WTC11 (cell line): ENCODE measurements around the gene MSLN. TPM values are rescaled to one million over a fixed set of nuclear protein-coding genes. Genes with fewer than 3 reads are reported as not detected.
A peak's percentile ranks its signal among the peaks of the same experiment; 100 is the strongest.

Source experiments
- ATAC-seq: fragments of 200-7000 bp; cut with Tn5 transposase; 2 replicates; pipeline ENCODE4 v1.10.0; 2021; ENCODE audit warnings: mild to moderate bottlenecking, moderate library complexity
- CTCF ChIA-PET: fragments of 300-600 bp; sonication (Branson Sonifier 250); formaldehyde crosslinking; loops from one replicate; lab custom pipeline; 2021; ENCODE audit warnings: antibody characterized with exemption; lab: Charles Lee
- POLR2A ChIA-PET: fragments of 350-600 bp; sonication (Branson Sonifier 250); formaldehyde crosslinking; loops from one replicate; lab custom pipeline; 2021; ENCODE audit warnings: antibody characterized with exemption; lab: Charles Lee
- DNase-seq: peaks from one replicate; pipeline ENCODE4 v3.0.0; 2021; ENCODE audit warnings: low spot score
- H3K27ac Mint-ChIP-seq: 2 replicates; pipeline ENCODE4 v1.8.0; 2021; ENCODE audit warnings: mixed read lengths
- H3K27me3 Mint-ChIP-seq: 2 replicates; pipeline ENCODE4 v1.8.0; 2021; ENCODE audit warnings: low read depth, mild to moderate bottlenecking, moderate library complexity, mixed read lengths
- H3K36me3 Mint-ChIP-seq: 2 replicates; pipeline ENCODE4 v1.8.0; 2021; ENCODE audit warnings: mixed read lengths
- H3K4me1 Mint-ChIP-seq: 2 replicates; pipeline ENCODE4 v1.8.0; 2022; ENCODE audit warnings: mixed read lengths
- H3K4me3 Mint-ChIP-seq: 2 replicates; pipeline ENCODE4 v1.8.0; 2021; ENCODE audit warnings: mild to moderate bottlenecking, moderate library complexity, mixed read lengths
- H3K9me3 Mint-ChIP-seq: 2 replicates; pipeline ENCODE4 v1.8.0; 2021; ENCODE audit warnings: mixed read lengths
- ATF1 ChIP-seq: sonication (generic); formaldehyde crosslinking; IDR thresholded peaks from 2 replicates; pipeline ENCODE4 v1.8.1; 2023; ENCODE audit warnings: mild to moderate bottlenecking, moderate library complexity, missing genetic modification reagents
- ATF6 ChIP-seq: sonication (generic); formaldehyde crosslinking; IDR thresholded peaks from 2 replicates; pipeline ENCODE4 v1.8.1; 2023; ENCODE audit warnings: mild to moderate bottlenecking, missing genetic modification reagents
- E2F5 ChIP-seq: sonication (generic); formaldehyde crosslinking; IDR thresholded peaks from 2 replicates; pipeline ENCODE4 v1.8.1; 2022; ENCODE audit warnings: mild to moderate bottlenecking, moderate library complexity, missing genetic modification reagents
- EMX1 ChIP-seq: fragments of 250-450 bp; sonication (Bioruptor Pico); IDR thresholded peaks from 2 replicates; pipeline ENCODE4 v1.8.0; 2021; ENCODE audit warnings: mild to moderate bottlenecking
- FOXP1 ChIP-seq: sonication (generic); formaldehyde crosslinking; IDR thresholded peaks from 2 replicates; pipeline ENCODE4 v1.8.0; 2022; ENCODE audit warnings: missing genetic modification reagents, mild to moderate bottlenecking, moderate library complexity, borderline replicate concordance
- IRF1 ChIP-seq: sonication (generic); formaldehyde crosslinking; IDR thresholded peaks from 2 replicates; pipeline ENCODE4 v1.8.0; 2023; ENCODE audit warnings: missing genetic modification reagents
- IRF2 ChIP-seq: sonication (generic); formaldehyde crosslinking; IDR thresholded peaks from 2 replicates; pipeline ENCODE4 v1.8.0; 2022; ENCODE audit warnings: low read depth, missing genetic modification reagents, borderline replicate concordance
- KAT7 ChIP-seq: sonication (generic); formaldehyde crosslinking; IDR thresholded peaks from 2 replicates; pipeline ENCODE4 v1.8.1; 2023; ENCODE audit warnings: missing genetic modification reagents, mild to moderate bottlenecking, borderline replicate concordance
- MAX ChIP-seq: sonication (generic); formaldehyde crosslinking; IDR thresholded peaks from 2 replicates; pipeline ENCODE4 v1.8.0; 2022; ENCODE audit warnings: mild to moderate bottlenecking, missing genetic modification reagents
- MYBL2 ChIP-seq: sonication (generic); formaldehyde crosslinking; IDR thresholded peaks from 2 replicates; pipeline ENCODE4 v1.8.1; 2023; ENCODE audit warnings: mild to moderate bottlenecking, moderate library complexity, missing genetic modification reagents
- PRRX2 ChIP-seq: fragments of 250-450 bp; sonication (Bioruptor Pico); IDR thresholded peaks from 2 replicates; pipeline ENCODE4 v1.8.0; 2021; ENCODE audit warnings: mild to moderate bottlenecking
- RELA ChIP-seq: sonication (generic); formaldehyde crosslinking; IDR thresholded peaks from 2 replicates; pipeline ENCODE4 v1.8.1; 2022; ENCODE audit warnings: missing genetic modification reagents, mild to moderate bottlenecking, borderline replicate concordance
- USF2 ChIP-seq: sonication (generic); formaldehyde crosslinking; IDR thresholded peaks from 2 replicates; pipeline ENCODE4 v1.8.1; 2023; ENCODE audit warnings: mild to moderate bottlenecking, missing genetic modification reagents, moderate library complexity
- ZNF121 ChIP-seq: sonication (generic); formaldehyde crosslinking; IDR thresholded peaks from 2 replicates; pipeline ENCODE4 v1.8.0; 2023; ENCODE audit warnings: missing genetic modification reagents
- ZNF219 ChIP-seq: sonication (generic); formaldehyde crosslinking; IDR thresholded peaks from 2 replicates; pipeline ENCODE4 v1.8.0; 2023; ENCODE audit warnings: missing genetic modification reagents, mild to moderate bottlenecking, borderline replicate concordance
- ZNF396 ChIP-seq: fragments of 250-450 bp; sonication (Bioruptor Pico); IDR thresholded peaks from 2 replicates; pipeline ENCODE4 v1.8.0; 2021; ENCODE audit warnings: mild to moderate bottlenecking, moderate library complexity, borderline replicate concordance
- ZNF423 ChIP-seq: fragments of 250-450 bp; sonication (Bioruptor Pico); IDR thresholded peaks from 2 replicates; pipeline ENCODE4 v2.1.2; 2022; ENCODE audit warnings: mild to moderate bottlenecking, moderate library complexity
- ZSCAN18 ChIP-seq: fragments of 250-450 bp; sonication (Bioruptor Pico); IDR thresholded peaks from 2 replicates; pipeline ENCODE4 v2.1.2; 2022; ENCODE audit warnings: mild to moderate bottlenecking, moderate library complexity
- total RNA-seq: library from RNA; stranded (reverse); gene quantifications from 3 replicates; pipeline ENCODE4 v1.2.3, GENCODE V29; 2021
- TF ChIP-seq, protein P1 (sequence below): sonication (generic); formaldehyde crosslinking; IDR thresholded peaks from 2 replicates; pipeline ENCODE4 v1.8.1; 2023; ENCODE audit warnings: mild to moderate bottlenecking, missing genetic modification reagents
- TF ChIP-seq, protein P2 (sequence below): fragments of 250-450 bp; sonication (Bioruptor Pico); IDR thresholded peaks from 2 replicates; pipeline ENCODE4 v1.9.0; 2021; ENCODE audit warnings: moderate library complexity, mild to moderate bottlenecking, inconsistent platforms, borderline replicate concordance

Gene MSLN
- total RNA-seq, 1 experiment from 2014 or later: 0.20 TPM

DNA sequence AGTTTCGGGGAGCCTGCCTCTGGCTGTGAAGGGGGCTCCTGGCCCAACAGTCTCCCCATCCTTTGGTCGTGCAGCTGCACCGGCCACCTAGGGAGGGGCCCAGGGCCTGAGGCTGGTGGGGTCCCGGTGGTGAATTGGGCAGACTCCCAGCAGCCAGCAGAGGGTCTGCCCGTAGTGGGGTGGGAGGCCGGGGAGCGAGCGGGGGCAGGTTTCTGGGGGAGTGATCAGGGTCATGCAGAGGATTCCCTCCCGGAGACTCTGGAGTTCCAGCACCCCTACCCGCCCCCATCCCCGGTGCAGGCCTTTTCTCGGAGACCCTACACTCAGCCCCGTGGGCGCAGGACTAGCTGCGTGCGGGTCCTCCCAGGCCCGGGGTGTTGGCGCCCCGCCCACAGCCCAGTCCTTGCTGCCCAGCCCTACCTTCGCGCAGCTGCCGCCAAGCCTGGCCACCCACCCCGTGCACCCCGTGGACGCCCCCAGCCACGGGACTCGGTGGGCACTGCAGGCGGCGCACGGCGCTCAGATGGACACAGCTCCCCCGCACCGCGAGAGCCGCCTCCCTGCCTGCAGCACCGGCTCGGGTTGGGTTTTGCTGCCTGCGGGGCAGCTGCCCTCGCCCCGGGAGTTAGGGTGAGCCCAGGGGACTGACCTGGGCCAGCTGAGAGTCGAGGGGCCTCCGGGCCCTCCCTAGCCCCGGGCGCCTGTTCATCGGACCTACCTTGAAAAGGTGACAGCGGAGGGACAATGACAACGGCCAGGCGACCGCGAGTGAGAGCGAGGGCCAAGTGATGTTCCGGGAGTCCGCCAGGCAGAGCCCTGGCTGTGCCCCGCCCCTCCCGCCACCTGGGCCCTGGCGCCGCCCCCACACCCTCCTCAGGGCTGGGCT lies 39.7 kb downstream of the MSLN start, which contains the start of gene GNG13:
Gene GNG13, minus strand, starts transcription at position 787 of the 886 bp plus-strand sequence. CDS start 1,657 bp downstream, outside the sequence.
- no peaks in the 10 kb centered on the region for H3K9me3 Mint-ChIP-seq
- no peak for TF ChIP-seq KAT7 (CRISPR knock-in tag)
- no peak for TF ChIP-seq MAX (CRISPR knock-in tag)
- TF ChIP-seq, protein P1, sequence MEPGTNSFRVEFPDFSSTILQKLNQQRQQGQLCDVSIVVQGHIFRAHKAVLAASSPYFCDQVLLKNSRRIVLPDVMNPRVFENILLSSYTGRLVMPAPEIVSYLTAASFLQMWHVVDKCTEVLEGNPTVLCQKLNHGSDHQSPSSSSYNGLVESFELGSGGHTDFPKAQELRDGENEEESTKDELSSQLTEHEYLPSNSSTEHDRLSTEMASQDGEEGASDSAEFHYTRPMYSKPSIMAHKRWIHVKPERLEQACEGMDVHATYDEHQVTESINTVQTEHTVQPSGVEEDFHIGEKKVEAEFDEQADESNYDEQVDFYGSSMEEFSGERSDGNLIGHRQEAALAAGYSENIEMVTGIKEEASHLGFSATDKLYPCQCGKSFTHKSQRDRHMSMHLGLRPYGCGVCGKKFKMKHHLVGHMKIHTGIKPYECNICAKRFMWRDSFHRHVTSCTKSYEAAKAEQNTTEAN (CRISPR knock-in tag): 0 out of 2 replicates have a peak, but pooled peaks have one; percentile 51
- no peak for TF ChIP-seq ZSCAN18
- 0 out of 2 replicates have a peak, but pooled peaks have one; percentile 23 for TF ChIP-seq MYBL2 (CRISPR knock-in tag)
- 0 out of 2 replicates have a peak, but pooled peaks have one; percentile 13 for TF ChIP-seq ATF1 (CRISPR knock-in tag)
- no peak for TF ChIP-seq RELA
- no peak for TF ChIP-seq ZNF396
- no peak for TF ChIP-seq EMX1 (CRISPR knock-in tag)
- TF ChIP-seq, protein P2, sequence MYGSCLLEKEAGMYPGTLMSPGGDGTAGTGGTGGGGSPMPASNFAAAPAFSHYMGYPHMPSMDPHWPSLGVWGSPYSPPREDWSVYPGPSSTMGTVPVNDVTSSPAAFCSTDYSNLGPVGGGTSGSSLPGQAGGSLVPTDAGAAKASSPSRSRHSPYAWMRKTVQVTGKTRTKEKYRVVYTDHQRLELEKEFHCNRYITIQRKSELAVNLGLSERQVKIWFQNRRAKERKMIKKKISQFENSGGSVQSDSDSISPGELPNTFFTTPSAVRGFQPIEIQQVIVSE (CRISPR knock-in tag): no peak
- no peak for TF ChIP-seq IRF1 (CRISPR knock-in tag)
- no peak for TF ChIP-seq ZNF219
- no peak for TF ChIP-seq ATF6
- TF ChIP-seq ZNF423 (CRISPR knock-in tag): no peak
- TF ChIP-seq ZNF121: no peak
- no peak for TF ChIP-seq E2F5 (CRISPR knock-in tag)
- peak; percentile 67; the same call in 1 of the 2 replicates for TF ChIP-seq PRRX2 (CRISPR knock-in tag)
- peak; percentile 59; the same call in 1 of the 2 replicates for TF ChIP-seq FOXP1 (CRISPR knock-in tag)
- 0 out of 2 replicates have a peak, but pooled peaks have one; percentile 11 for TF ChIP-seq USF2 (CRISPR knock-in tag)
- 0 out of 2 replicates have a peak, but pooled peaks have one; percentile 10 for TF ChIP-seq IRF2 (CRISPR knock-in tag)
- peaks cover 39% of the 10 kb centered on the region for H3K27me3 Mint-ChIP-seq
- ChIA-PET POLR2A (interaction anchor here (1.0 to 2.8 kb wide), 4 partner anchors 11 to 84 kb away, joined by 3 to 12 read pairs (median 4); partner anchors contain the start of genes CHTF18 and RPUSD1), CTCF (interaction anchor here (0.8 to 3.6 kb wide), 10 partner anchors 12 to 306 kb away, joined by 3 to 17 read pairs (median 4); partner anchors contain the start of genes CHTF18 and RPUSD1)
- ATAC-seq (peak; percentile 63), DNase-seq (peak; percentile 72)
- H3K27ac Mint-ChIP-seq: no peak within 1 kb of the TSS
- no peaks in the 10 kb centered on the region for H3K4me1 Mint-ChIP-seq
- H3K36me3 Mint-ChIP-seq: peaks cover 10% of the 10 kb centered on the region
- peak within 1 kb of the TSS; percentile 47 for H3K4me3 Mint-ChIP-seq
